Measurements from ENCODE around the gene OR4K13. TPM values are rescaled to one million over a fixed set of nuclear protein-coding genes. Genes with fewer than 3 reads are reported as not detected.

The OR4K13 gene
- total and polyA plus RNA-seq, 4 donors: 0.06 TPM; not detected in 3

DNA sequence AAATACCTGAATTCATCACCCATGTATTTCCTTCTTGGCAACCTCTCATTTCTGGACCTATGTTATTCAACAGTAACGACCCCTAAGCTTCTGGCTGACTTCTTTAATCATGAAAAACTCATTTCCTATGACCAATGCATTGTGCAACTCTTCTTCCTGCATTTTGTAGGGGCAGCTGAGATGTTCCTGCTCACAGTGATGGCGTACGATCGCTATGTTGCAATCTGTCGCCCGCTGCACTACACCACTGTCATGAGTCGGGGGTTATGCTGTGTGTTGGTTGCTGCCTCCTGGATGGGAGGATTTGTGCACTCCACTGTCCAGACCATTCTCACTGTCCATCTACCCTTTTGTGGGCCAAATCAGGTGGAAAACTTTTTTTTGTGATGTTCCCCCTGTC is 33.5 kb downstream of the OR4K13 start:
- 43 to 55% methylated on average over 7 of the region's 7 CpGs for WGBS, 2 donors
- TF ChIP-seq, protein P1, sequence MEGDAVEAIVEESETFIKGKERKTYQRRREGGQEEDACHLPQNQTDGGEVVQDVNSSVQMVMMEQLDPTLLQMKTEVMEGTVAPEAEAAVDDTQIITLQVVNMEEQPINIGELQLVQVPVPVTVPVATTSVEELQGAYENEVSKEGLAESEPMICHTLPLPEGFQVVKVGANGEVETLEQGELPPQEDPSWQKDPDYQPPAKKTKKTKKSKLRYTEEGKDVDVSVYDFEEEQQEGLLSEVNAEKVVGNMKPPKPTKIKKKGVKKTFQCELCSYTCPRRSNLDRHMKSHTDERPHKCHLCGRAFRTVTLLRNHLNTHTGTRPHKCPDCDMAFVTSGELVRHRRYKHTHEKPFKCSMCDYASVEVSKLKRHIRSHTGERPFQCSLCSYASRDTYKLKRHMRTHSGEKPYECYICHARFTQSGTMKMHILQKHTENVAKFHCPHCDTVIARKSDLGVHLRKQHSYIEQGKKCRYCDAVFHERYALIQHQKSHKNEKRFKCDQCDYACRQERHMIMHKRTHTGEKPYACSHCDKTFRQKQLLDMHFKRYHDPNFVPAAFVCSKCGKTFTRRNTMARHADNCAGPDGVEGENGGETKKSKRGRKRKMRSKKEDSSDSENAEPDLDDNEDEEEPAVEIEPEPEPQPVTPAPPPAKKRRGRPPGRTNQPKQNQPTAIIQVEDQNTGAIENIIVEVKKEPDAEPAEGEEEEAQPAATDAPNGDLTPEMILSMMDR (IDR thresholded peaks at IDR 0.05; ENCODE audit: control extremely low read depth, extremely low read depth): no peak
- Histone ChIP-seq H3K4me1 (ENCODE audit: control insufficient read depth in 5 of 5, insufficient read depth in 5 of 5, low read length in 5 of 5) (no peaks in the 10 kb centered on the region), H3K27me3 (ENCODE audit: control insufficient read depth in 3 of 3, insufficient read depth in 3 of 3, low read length in 2 of 3) (no peaks in the 10 kb centered on the region), H3K9me3 (ENCODE audit: control insufficient read depth in 4 of 4, insufficient read depth in 3 of 4, low read length in 3 of 4) (peaks cover 0 to 7% (median 2%) of the 10 kb centered on the region in 4 donors), H3K27ac (ENCODE audit: low read depth in 1 of 2, low read length in 1 of 2) (no peak overlapping the region), H3K9ac (ENCODE audit: insufficient read depth in 1 of 2, low read length in 2 of 2) (no peak overlapping the region), H3K36me3 (ENCODE audit: control insufficient read depth in 4 of 4, insufficient read depth in 4 of 4, low read length in 4 of 4) (no peaks in the 10 kb centered on the region), H3K4me3 (no peak overlapping the region)
- DNase-seq (no peak), ATAC-seq (ENCODE audit: insufficient read depth, low FRiP score) (no peak)

DNA sequence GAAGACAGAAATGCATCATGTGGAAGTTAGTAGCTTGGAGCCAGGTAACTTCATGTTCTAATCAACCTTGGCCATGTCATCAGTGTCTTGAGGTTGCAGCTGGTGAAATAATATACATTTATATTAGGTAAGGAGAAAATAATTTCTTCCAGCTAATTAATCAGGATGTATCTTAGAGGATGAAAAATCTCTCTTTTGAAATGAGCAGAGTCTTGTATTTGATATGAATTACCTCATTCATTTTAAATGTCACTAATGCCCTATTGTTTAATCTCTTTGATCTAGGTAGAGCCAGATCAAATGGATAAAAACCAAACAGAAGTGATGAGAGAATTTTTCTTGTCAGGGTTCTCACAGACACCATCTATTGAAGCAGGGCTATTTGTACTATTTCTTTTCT is 34.0 kb downstream of the OR4K13 start, which contains the start of gene OR4Q2:
Gene OR4Q2 (plus strand): TSS at position 301 of the 400 bp plus-strand sequence.
- no peaks in the 10 kb centered on the region for H3K27me3 ChIP-seq (ENCODE audit: control insufficient read depth in 3 of 3, insufficient read depth in 3 of 3, low read length in 2 of 3)
- no peaks in the 10 kb centered on the region for H3K36me3 ChIP-seq (ENCODE audit: control insufficient read depth in 4 of 4, insufficient read depth in 4 of 4, low read length in 4 of 4)
- ATAC-seq (ENCODE audit: insufficient read depth, low FRiP score) (no peak), DNase-seq (no peak)
- TF ChIP-seq, protein P1 (IDR thresholded peaks at IDR 0.05; ENCODE audit: control extremely low read depth, extremely low read depth): no peak
- H3K9me3 ChIP-seq (ENCODE audit: control insufficient read depth in 4 of 4, insufficient read depth in 3 of 4, low read length in 3 of 4): peaks cover 0 to 5% (median 2%) of the 10 kb centered on the region in 4 donors
- no peak within 1 kb of the TSS for H3K27ac ChIP-seq (ENCODE audit: low read depth in 1 of 2, low read length in 1 of 2)
- no peaks in the 10 kb centered on the region for H3K4me1 ChIP-seq (ENCODE audit: control insufficient read depth in 5 of 5, insufficient read depth in 5 of 5, low read length in 5 of 5)
- H3K9ac ChIP-seq (ENCODE audit: insufficient read depth in 1 of 2, low read length in 2 of 2): no peak within 1 kb of the TSS
- H3K4me3 ChIP-seq: no peak within 1 kb of the TSS

DNA sequence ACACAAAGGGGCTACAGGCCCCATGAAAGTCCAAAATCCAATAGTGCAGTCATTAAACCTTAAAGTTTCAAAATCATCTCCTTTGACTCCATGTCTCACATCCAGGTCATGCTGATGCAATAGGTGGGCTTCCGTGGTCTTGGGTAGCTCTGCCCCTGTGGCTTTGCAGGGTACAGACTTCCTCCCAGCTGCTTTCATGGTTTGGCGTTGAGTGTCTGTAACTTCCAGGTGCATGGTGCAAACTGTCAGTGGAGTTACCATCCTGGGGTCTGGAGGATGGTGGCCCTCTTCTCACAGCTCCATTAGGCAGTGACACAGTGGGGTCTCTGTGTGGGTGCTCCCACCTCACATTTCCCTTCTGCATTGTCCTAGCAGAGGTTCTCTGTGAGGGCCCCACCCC is 42.4 kb downstream of the OR4K13 start:
- ATAC-seq (ENCODE audit: insufficient read depth, low FRiP score): no peak
- TF ChIP-seq, protein P1 (IDR thresholded peaks at IDR 0.05; ENCODE audit: control extremely low read depth, extremely low read depth): no peak
- Histone ChIP-seq H3K4me3 (no peak overlapping the region), H3K4me1 (ENCODE audit: control insufficient read depth in 5 of 5, insufficient read depth in 5 of 5, low read length in 5 of 5) (no peaks in the 10 kb centered on the region), H3K9ac (ENCODE audit: insufficient read depth in 1 of 2, low read length in 2 of 2) (no peak overlapping the region), H3K36me3 (ENCODE audit: control insufficient read depth in 4 of 4, insufficient read depth in 4 of 4, low read length in 4 of 4) (no peaks in the 10 kb centered on the region), H3K9me3 (ENCODE audit: control insufficient read depth in 4 of 4, insufficient read depth in 3 of 4, low read length in 3 of 4) (peaks cover 0 to 20% (median 0%) of the 10 kb centered on the region in 4 donors), H3K27ac (ENCODE audit: low read depth in 1 of 2, low read length in 1 of 2) (no peak overlapping the region), H3K27me3 (ENCODE audit: control insufficient read depth in 3 of 3, insufficient read depth in 3 of 3, low read length in 2 of 3) (no peaks in the 10 kb centered on the region)
- DNase-seq: no peak
- 53 to 63% methylated on average over 2 of the region's 2 CpGs for WGBS, 2 donors

Other genes with a start within 250 kb of the OR4K13 start
- not detected for gene OR4N2, start 232.3 kb downstream of the OR4K13 start, total RNA-seq
- under 1 TPM in 1 of 2 donors, not detected in 1; 0.02 TPM for gene OR4N2, start 232.3 kb downstream of the OR4K13 start, polyA plus RNA-seq
- gene OR4K2, start 160.9 kb downstream of the OR4K13 start, total RNA-seq: not detected
- not detected for gene OR4K2, start 160.9 kb downstream of the OR4K13 start, polyA plus RNA-seq
- gene OR4K5, start 115.4 kb downstream of the OR4K13 start, total RNA-seq: not detected
- gene OR4K5, start 115.4 kb downstream of the OR4K13 start, polyA plus RNA-seq: not detected
- not detected for gene OR4K1, start 105.1 kb downstream of the OR4K13 start, total RNA-seq
- gene OR4K1, start 105.1 kb downstream of the OR4K13 start, polyA plus RNA-seq: not detected
- gene OR4K15, start 60.4 kb downstream of the OR4K13 start, total RNA-seq: not detected
- not detected for gene OR4K15, start 60.4 kb downstream of the OR4K13 start, polyA plus RNA-seq
- gene OR4Q2, start 33.9 kb downstream of the OR4K13 start, total RNA-seq: not detected
- gene OR4Q2, start 33.9 kb downstream of the OR4K13 start, polyA plus RNA-seq: not detected
- not detected for gene OR4K14, start 16.7 kb downstream of the OR4K13 start, total RNA-seq
- gene OR4K14, start 16.7 kb downstream of the OR4K13 start, polyA plus RNA-seq: not detected
- gene OR4L1, start 24.0 kb upstream of the OR4K13 start, total RNA-seq: not detected
- not detected for gene OR4L1, start 24.0 kb upstream of the OR4K13 start, polyA plus RNA-seq
- gene OR4K17, start 74.7 kb upstream of the OR4K13 start, total RNA-seq: not detected
- not detected for gene OR4K17, start 74.7 kb upstream of the OR4K13 start, polyA plus RNA-seq
- not detected for gene OR4N5, start 102.8 kb upstream of the OR4K13 start, total RNA-seq
- not detected for gene OR4N5, start 102.8 kb upstream of the OR4K13 start, polyA plus RNA-seq
- not detected for gene OR11G2, start 154.9 kb upstream of the OR4K13 start, total RNA-seq
- not detected for gene OR11G2, start 154.9 kb upstream of the OR4K13 start, polyA plus RNA-seq
- gene OR11H6, start 187.7 kb upstream of the OR4K13 start, total RNA-seq: not detected
- gene OR11H6, start 187.7 kb upstream of the OR4K13 start, polyA plus RNA-seq: not detected
- not detected for gene OR11H7, start 192.9 kb upstream of the OR4K13 start, total RNA-seq
- gene OR11H7, start 192.9 kb upstream of the OR4K13 start, polyA plus RNA-seq: not detected
- not detected for gene OR11H4, start 203.2 kb upstream of the OR4K13 start, total RNA-seq
- not detected for gene OR11H4, start 203.2 kb upstream of the OR4K13 start, polyA plus RNA-seq